ENCODE measurements around the gene DYSF.

DYSF gene

GRCh38 chr2:71669628-71670429, 216.5 kb downstream of the DYSF start:
- no peak overlapping the region for H3K4me3 ChIP-seq (ENCODE audit: low read depth, low read length)
- no peak for TF ChIP-seq CTCF (IDR thresholded peaks at IDR 0.05; ENCODE audit: borderline replicate concordance, insufficient read depth, low read depth, low read length)

- no peak overlapping the region for H3K4me3 ChIP-seq (ENCODE audit: low read depth, low read length)
- no peak for TF ChIP-seq CTCF (IDR thresholded peaks at IDR 0.05; ENCODE audit: borderline replicate concordance, insufficient read depth, low read depth, low read length)
Observed at GRCh38 chr2:71670430-71670795, 217.1 kb downstream of the DYSF start.

- no peak for TF ChIP-seq CTCF (IDR thresholded peaks at IDR 0.05; ENCODE audit: borderline replicate concordance, insufficient read depth, low read depth, low read length)
- H3K4me3 ChIP-seq (ENCODE audit: low read depth, low read length): no peak overlapping the region
Observed at GRCh38 chr2:71671203-71671854, 218.0 kb downstream of the DYSF start.

- no peak for TF ChIP-seq CTCF (IDR thresholded peaks at IDR 0.05; ENCODE audit: borderline replicate concordance, insufficient read depth, low read depth, low read length)
- no peak overlapping the region for H3K4me3 ChIP-seq (ENCODE audit: low read depth, low read length)
Observed at GRCh38 chr2:71671895-71672825, 218.8 kb downstream of the DYSF start.

- H3K4me3 ChIP-seq (ENCODE audit: low read depth, low read length): no peak overlapping the region
Observed at GRCh38 chr2:71672826-71673795, 219.8 kb downstream of the DYSF start.

More at GRCh38 chr2:71672826-71673795, 219.8 kb downstream of the DYSF start:
- no peak for TF ChIP-seq CTCF (IDR thresholded peaks at IDR 0.05; ENCODE audit: borderline replicate concordance, insufficient read depth, low read depth, low read length)

All from GM12875 (cell line).